CD4-positive, CD25-positive, alpha-beta regulatory T cell (primary cell): ENCODE results near the gene TTC16. TPM values are rescaled to one million over a fixed set of nuclear protein-coding genes. Genes with fewer than 3 reads are reported as not detected.

ENCODE experiments used
- ATAC-seq, 2 donors: fragments of 150-1000 bp; cut with Tn5 transposase; one replicate each; pipeline ENCODE4 v1.10.0; 2021; ENCODE audit warnings: low read depth in 2 of 2, moderate number of reproducible peaks in 2 of 2, moderate library complexity in 1 of 2
- DNase-seq, 3 donors: peaks; one replicate each; pipeline versions ENCODE4 v3.0.0 to v3.0.0-alpha.2; 2012 to 2022; ENCODE audit warnings: mixed read lengths in 1 of 3
- H3K27ac ChIP-seq: one replicate; pipeline ENCODE4 v1.7.0; 2013; ENCODE audit warnings: mild to moderate bottlenecking, low read length; ENCODE audit not compliant: insufficient read depth, poor library complexity, severe bottlenecking
- H3K27me3 ChIP-seq: one replicate; pipeline ENCODE4 v1.7.0; 2013; ENCODE audit warnings: low read length; ENCODE audit not compliant: control insufficient read depth, insufficient read depth
- H3K36me3 ChIP-seq: one replicate; pipeline ENCODE4 v1.7.0; 2013; ENCODE audit warnings: mild to moderate bottlenecking, low read length, moderate library complexity; ENCODE audit not compliant: control insufficient read depth, insufficient read depth
- H3K4me1 ChIP-seq: 2 replicates; pipeline ENCODE4 v1.7.0; 2013; ENCODE audit warnings: mild to moderate bottlenecking, low read length; ENCODE audit not compliant: insufficient read depth, control insufficient read depth, poor library complexity, severe bottlenecking
- H3K4me3 ChIP-seq: one replicate; pipeline ENCODE4 v1.7.0; 2013; ENCODE audit warnings: low read depth, mild to moderate bottlenecking, low read length, moderate library complexity
- H3K9me3 ChIP-seq, 2 experiments: 1 replicate in 1 of 2; 2 replicates in 1 of 2; pipeline ENCODE4 v1.7.0; 2013; ENCODE audit warnings: low read length in 2 of 2, mild to moderate bottlenecking in 1 of 2, moderate library complexity in 1 of 2; ENCODE audit not compliant: control insufficient read depth in 2 of 2
- H3K27ac Mint-ChIP-seq, 3 donors: one replicate each; pipeline ENCODE4 v1.8.0; 2020 to 2022; ENCODE audit warnings: mild to moderate bottlenecking in 3 of 3, mixed read lengths in 3 of 3, moderate library complexity in 2 of 3
- H3K27me3 Mint-ChIP-seq: one replicate; pipeline ENCODE4 v1.8.0; 2022; ENCODE audit warnings: mild to moderate bottlenecking, mixed read lengths
- H3K36me3 Mint-ChIP-seq: one replicate; pipeline ENCODE4 v1.8.0; 2020; ENCODE audit warnings: mixed read lengths
- H3K4me1 Mint-ChIP-seq, 4 donors: one replicate each; pipeline ENCODE4 v1.8.0; 2020 to 2022; ENCODE audit warnings: mixed read lengths in 4 of 4, mild to moderate bottlenecking in 1 of 4
- H3K4me3 Mint-ChIP-seq, 4 donors: one replicate each; pipeline ENCODE4 v1.8.0; 2020 to 2022; ENCODE audit warnings: mild to moderate bottlenecking in 4 of 4, mixed read lengths in 4 of 4, moderate library complexity in 3 of 4
- H3K9me3 Mint-ChIP-seq, 7 donors: one replicate each; pipeline ENCODE4 v1.8.0; 2020 to 2022; ENCODE audit warnings: mixed read lengths in 7 of 7, mild to moderate bottlenecking in 3 of 7, moderate library complexity in 2 of 7
- polyA plus RNA-seq, 4 donors: library from polyadenylated mRNA; unstranded; fragments of 300-500 nt; fragmentation: Illumina TruSeq; gene quantifications; one replicate each; pipeline ENCODE4 v1.2.3, GENCODE V29; 2021
- total RNA-seq: library from RNA; stranded (reverse); gene quantifications from one replicate; pipeline ENCODE4 v1.2.3, GENCODE V29; 2022

Gene TTC16
- total and polyA plus RNA-seq, 5 donors from 2014 or later, result 0.28 to 1.7 (median 0.38) TPM; not detected in 2

DNA sequence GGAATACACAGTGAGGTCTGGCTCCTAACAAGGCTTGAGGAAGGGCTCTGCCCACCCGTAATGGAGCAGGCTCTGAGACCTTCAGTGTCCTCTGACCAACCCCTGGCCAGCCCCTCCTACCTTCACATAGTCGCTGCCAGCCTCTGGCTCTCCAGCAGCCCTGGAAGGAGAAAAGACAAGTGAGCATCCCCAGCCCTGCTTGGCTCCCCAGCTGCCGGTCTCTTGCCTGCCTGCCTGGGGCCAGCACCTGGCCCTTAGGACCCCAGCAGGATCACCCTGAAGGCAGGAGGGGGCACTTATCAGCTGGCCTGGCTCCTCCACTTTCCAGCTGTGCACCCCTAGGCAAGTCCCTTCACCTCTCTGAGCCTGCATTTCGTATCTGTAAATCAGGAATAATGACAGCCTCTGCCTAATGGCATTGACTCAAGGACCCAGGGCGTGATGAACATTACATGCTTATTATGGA, 45.6 kb downstream of the TTC16 start:
- Mint-ChIP-seq H3K9me3 (no peaks in the 10 kb centered on the region), H3K36me3 (peaks cover 32% of the 10 kb centered on the region), H3K4me1 (peaks cover 9 to 61% (median 36%) of the 10 kb centered on the region in 4 donors), H3K27me3 (no peaks in the 10 kb centered on the region), H3K4me3 (no peak overlapping the region), H3K27ac (peak overlapping the region in 2 of 3 donors; percentile 20 to 63)
- peaks cover 39% of the 10 kb centered on the region for H3K36me3 ChIP-seq
- H3K4me3 ChIP-seq, result no peak overlapping the region
- ATAC-seq, result no peak
- no peaks in the 10 kb centered on the region for H3K27me3 ChIP-seq
- H3K4me1 ChIP-seq, result peaks cover 21% of the 10 kb centered on the region
- H3K27ac ChIP-seq, result no peak overlapping the region
- no peak for DNase-seq
- H3K9me3 ChIP-seq, result no peaks in the 10 kb centered on the region

DNA sequence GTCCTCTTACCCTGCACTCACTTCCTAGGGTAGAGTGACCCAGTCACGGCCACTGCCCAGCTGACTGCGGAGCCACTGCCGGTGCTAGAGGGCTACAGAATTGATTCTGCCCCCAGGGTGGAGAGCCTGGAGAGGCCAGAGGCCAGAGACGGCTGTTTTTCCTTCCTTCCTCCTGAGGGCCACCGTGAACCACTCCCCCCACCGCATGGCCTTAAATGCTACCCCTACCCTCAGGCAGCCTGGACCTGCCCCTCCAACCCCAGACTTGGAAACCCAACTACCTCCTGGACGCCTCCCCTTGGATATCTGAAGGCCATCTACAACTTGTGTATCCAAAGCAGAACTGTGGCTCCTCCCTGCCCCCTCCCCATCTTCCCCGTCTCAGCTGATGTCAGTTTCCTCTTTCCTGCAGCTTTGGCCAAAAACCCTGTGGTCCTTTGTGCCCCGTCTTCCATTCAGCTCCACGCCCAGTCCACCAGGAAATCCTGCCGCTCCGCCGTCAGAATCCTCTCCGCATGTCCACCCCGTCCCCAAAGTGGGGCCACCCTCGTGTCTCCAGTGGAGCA, 46.3 kb downstream of the TTC16 start:
- ATAC-seq (no peak), DNase-seq (no peak)
- H3K4me3 Mint-ChIP-seq, result no peak overlapping the region
- H3K36me3 ChIP-seq, result peaks cover 39% of the 10 kb centered on the region
- no peak overlapping the region for H3K4me3 ChIP-seq
- no peaks in the 10 kb centered on the region for H3K9me3 ChIP-seq
- no peak overlapping the region for H3K27ac Mint-ChIP-seq
- no peaks in the 10 kb centered on the region for H3K27me3 Mint-ChIP-seq
- H3K4me1 ChIP-seq, result peaks cover 28% of the 10 kb centered on the region
- H3K27me3 ChIP-seq, result no peaks in the 10 kb centered on the region
- no peak overlapping the region for H3K27ac ChIP-seq
- H3K9me3 Mint-ChIP-seq, result no peaks in the 10 kb centered on the region
- peaks cover 36% of the 10 kb centered on the region for H3K36me3 Mint-ChIP-seq
- peaks cover 9 to 66% (median 39%) of the 10 kb centered on the region in 4 donors for H3K4me1 Mint-ChIP-seq

DNA sequence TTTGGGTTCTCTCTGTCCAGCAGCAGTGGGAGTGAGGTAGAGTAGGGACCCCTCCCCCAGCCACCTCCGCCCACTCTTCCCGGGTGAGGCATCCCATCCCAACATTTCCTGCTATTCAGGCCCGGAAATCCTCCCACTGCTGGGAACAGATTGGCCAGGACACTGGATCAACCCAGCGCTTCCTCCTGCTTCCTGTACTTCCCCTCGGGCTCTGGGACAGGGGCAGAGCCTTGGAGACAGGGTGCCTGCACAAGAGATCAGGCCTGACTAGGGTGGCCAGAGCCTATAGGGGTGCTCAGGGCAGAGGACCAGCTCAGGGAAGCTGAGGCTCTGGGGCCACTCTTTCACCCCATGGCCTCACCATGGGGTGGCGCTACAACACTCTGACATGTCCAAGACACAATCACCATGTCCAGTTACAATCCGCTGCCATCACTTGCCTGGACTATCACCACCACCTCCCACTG, 48.1 kb downstream of the TTC16 start:
- Mint-ChIP-seq H3K27me3 (no peaks in the 10 kb centered on the region), H3K9me3 (no peaks in the 10 kb centered on the region), H3K4me1 (peaks cover 9 to 78% (median 49%) of the 10 kb centered on the region in 4 donors), H3K27ac (peak overlapping the region; percentile 62 to 88 (median 69)), H3K4me3 (peak overlapping the region in 1 of 4 donors; percentile 8), H3K36me3 (peaks cover 33% of the 10 kb centered on the region)
- Histone ChIP-seq H3K9me3 (no peaks in the 10 kb centered on the region), H3K36me3 (peaks cover 29% of the 10 kb centered on the region), H3K27ac (peak overlapping the region; percentile 25), H3K4me3 (no peak overlapping the region), H3K4me1 (peaks cover 46% of the 10 kb centered on the region), H3K27me3 (no peaks in the 10 kb centered on the region)
- ATAC-seq (no peak), DNase-seq (peak in 1 of 3 donors; percentile 37)

DNA sequence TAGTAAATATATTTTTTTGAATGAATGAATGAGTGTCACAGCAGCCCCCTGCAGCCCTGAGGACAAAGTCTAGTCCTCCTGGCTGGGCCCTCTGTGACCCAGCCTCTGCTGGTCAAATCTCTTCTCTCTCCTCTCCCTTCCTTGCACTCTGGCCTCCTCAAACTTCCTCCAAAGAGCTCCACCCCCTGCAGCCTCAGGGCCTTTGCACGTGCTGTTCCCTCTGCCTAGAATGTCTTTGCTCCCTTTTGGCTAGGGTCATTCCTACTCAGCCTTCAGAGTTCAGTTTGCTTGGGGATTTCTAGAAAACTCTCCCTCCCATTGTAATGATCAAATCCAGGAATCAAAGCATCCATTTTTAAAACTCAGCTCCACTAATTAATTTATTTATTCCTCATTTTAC, 49.5 kb downstream of the TTC16 start:
- DNase-seq, result no peak
- Histone ChIP-seq H3K36me3 (peaks cover 23% of the 10 kb centered on the region), H3K4me1 (peaks cover 58% of the 10 kb centered on the region), H3K27me3 (no peaks in the 10 kb centered on the region), H3K27ac (no peak overlapping the region), H3K4me3 (no peak overlapping the region), H3K9me3 (no peaks in the 10 kb centered on the region)
- no peak for ATAC-seq
- Mint-ChIP-seq H3K36me3 (peaks cover 36% of the 10 kb centered on the region), H3K4me1 (peaks cover 9 to 91% (median 57%) of the 10 kb centered on the region in 4 donors), H3K4me3 (peak overlapping the region in 2 of 4 donors; percentile 47 to 60), H3K27me3 (no peaks in the 10 kb centered on the region), H3K27ac (peak overlapping the region in 2 of 3 donors; percentile 88 to 93), H3K9me3 (no peaks in the 10 kb centered on the region)

DNA sequence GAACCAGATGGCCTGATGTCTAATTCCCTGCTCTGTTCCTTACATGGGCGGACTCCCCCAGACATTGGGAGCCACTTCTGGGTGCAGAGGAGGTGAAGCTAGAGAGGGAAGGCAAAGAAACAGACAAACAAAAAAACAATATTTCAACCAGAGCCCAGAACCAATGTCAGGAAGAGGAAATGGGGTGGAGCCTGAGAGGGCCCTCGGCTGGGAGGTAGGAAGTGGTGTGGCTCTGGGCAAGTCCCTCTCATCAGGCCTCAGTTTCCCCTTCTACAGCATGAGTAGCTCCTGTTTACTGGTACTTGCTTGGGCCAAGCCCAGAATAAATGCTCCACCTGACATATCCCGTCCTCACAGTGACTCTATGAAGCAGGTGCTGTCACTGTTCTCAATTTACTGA, 51.5 kb downstream of the TTC16 start:
- peaks cover 33% of the 10 kb centered on the region for H3K36me3 Mint-ChIP-seq
- peak overlapping the region; percentile 95 to 97 (median 97) for H3K27ac Mint-ChIP-seq
- no peaks in the 10 kb centered on the region for H3K27me3 Mint-ChIP-seq
- H3K36me3 ChIP-seq, result peaks cover 9% of the 10 kb centered on the region
- peak overlapping the region; percentile 97 for H3K27ac ChIP-seq
- H3K4me1 ChIP-seq, result peaks cover 71% of the 10 kb centered on the region
- peaks cover 9 to 97% (median 64%) of the 10 kb centered on the region in 4 donors for H3K4me1 Mint-ChIP-seq
- peak overlapping the region; percentile 71 for H3K4me3 ChIP-seq
- peak overlapping the region; percentile 60 to 89 (median 83) for H3K4me3 Mint-ChIP-seq
- DNase-seq (peak in 1 of 3 donors; percentile 58), ATAC-seq (no peak)
- no peaks in the 10 kb centered on the region for H3K9me3 Mint-ChIP-seq
- no peaks in the 10 kb centered on the region for H3K27me3 ChIP-seq
- H3K9me3 ChIP-seq, result no peaks in the 10 kb centered on the region

DNA sequence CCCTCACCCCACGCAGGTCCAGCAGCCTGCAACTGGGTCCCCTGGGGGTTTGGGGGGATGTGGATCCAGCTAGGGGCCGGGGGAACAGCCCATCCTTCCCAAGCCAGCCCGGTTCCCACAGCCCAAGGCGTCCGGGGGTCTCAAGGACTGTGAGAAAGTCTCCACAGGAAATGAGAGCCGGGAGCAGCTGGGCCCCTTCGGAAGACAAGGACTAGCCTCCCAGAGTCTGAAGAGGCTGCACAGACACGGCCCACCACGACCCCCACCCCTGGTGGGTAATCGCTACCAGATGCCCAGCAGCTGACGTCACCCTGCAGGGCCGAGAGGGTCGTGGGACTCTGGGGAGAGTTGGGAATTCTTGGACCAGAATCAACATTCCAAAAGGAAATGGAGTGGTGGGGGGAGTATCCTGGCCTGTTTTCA, 52.0 kb downstream of the TTC16 start:
- DNase-seq (no peak), ATAC-seq (no peak)
- Histone ChIP-seq H3K4me3 (peak overlapping the region; percentile 71), H3K27me3 (no peaks in the 10 kb centered on the region), H3K4me1 (peaks cover 67% of the 10 kb centered on the region), H3K36me3 (peaks cover 12% of the 10 kb centered on the region), H3K27ac (peak overlapping the region; percentile 97), H3K9me3 (no peaks in the 10 kb centered on the region)
- Mint-ChIP-seq H3K4me3 (peak overlapping the region in 3 of 4 donors; percentile 80 to 89 (median 83)), H3K27me3 (no peaks in the 10 kb centered on the region), H3K36me3 (peaks cover 30% of the 10 kb centered on the region), H3K9me3 (no peaks in the 10 kb centered on the region), H3K27ac (peak overlapping the region; percentile 95 to 97 (median 97)), H3K4me1 (peaks cover 9 to 97% (median 59%) of the 10 kb centered on the region in 4 donors)

DNA sequence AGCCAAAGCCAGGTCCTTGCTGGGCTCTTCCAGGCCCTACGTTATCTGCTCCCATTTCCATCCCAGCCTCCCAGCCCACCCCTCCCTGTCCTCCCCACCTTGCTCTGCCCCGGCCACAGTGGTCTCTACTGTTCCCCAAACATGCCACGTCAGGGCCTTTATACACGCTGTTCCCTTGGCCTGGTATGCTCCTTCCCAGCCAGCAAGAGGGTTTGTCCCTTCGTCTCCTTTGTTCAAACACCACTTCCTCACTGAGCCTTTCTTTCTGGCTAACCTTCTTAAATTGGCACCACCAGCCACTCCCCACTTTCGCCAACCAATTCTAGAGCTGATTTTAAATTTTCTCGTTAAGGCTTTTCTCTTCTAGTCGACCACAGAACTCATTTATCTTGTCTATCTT, 52.8 kb downstream of the TTC16 start:
- no peaks in the 10 kb centered on the region for H3K27me3 ChIP-seq
- Mint-ChIP-seq H3K4me1 (peaks cover 2 to 96% (median 53%) of the 10 kb centered on the region in 4 donors), H3K9me3 (no peaks in the 10 kb centered on the region), H3K27me3 (no peaks in the 10 kb centered on the region), H3K36me3 (peaks cover 27% of the 10 kb centered on the region), H3K4me3 (peak overlapping the region; percentile 40 to 83 (median 66)), H3K27ac (peak overlapping the region; percentile 85 to 97 (median 95))
- H3K36me3 ChIP-seq, result peaks cover 16% of the 10 kb centered on the region
- H3K4me1 ChIP-seq, result peaks cover 67% of the 10 kb centered on the region
- no peaks in the 10 kb centered on the region for H3K9me3 ChIP-seq
- H3K27ac ChIP-seq, result peak overlapping the region; percentile 97
- ATAC-seq, result no peak
- peak overlapping the region; percentile 22 for H3K4me3 ChIP-seq
- DNase-seq, result no peak
